ENCODE measurements around the gene SAMM50.

GRCh38 chr22:43968614-43969013 is 13.4 kb downstream of the SAMM50 start:
- TF ChIP-seq CTCF (IDR thresholded peaks at IDR 0.05) (no peak), POLR2A (IDR thresholded peaks at IDR 0.05) (no peak)
